NCI-H82 treated with DMSO at 0.1 percent for 48 hours (cell line): ENCODE data around the gene ARHGAP26.

Experiments
- DNase-seq: peaks from one replicate; lab custom pipeline; 2025; ENCODE audit not compliant: unreplicated experiment; lab: John Stamatoyannopoulos, UW

The ARHGAP26 gene, protein sequence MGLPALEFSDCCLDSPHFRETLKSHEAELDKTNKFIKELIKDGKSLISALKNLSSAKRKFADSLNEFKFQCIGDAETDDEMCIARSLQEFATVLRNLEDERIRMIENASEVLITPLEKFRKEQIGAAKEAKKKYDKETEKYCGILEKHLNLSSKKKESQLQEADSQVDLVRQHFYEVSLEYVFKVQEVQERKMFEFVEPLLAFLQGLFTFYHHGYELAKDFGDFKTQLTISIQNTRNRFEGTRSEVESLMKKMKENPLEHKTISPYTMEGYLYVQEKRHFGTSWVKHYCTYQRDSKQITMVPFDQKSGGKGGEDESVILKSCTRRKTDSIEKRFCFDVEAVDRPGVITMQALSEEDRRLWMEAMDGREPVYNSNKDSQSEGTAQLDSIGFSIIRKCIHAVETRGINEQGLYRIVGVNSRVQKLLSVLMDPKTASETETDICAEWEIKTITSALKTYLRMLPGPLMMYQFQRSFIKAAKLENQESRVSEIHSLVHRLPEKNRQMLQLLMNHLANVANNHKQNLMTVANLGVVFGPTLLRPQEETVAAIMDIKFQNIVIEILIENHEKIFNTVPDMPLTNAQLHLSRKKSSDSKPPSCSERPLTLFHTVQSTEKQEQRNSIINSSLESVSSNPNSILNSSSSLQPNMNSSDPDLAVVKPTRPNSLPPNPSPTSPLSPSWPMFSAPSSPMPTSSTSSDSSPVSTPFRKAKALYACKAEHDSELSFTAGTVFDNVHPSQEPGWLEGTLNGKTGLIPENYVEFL

DNA sequence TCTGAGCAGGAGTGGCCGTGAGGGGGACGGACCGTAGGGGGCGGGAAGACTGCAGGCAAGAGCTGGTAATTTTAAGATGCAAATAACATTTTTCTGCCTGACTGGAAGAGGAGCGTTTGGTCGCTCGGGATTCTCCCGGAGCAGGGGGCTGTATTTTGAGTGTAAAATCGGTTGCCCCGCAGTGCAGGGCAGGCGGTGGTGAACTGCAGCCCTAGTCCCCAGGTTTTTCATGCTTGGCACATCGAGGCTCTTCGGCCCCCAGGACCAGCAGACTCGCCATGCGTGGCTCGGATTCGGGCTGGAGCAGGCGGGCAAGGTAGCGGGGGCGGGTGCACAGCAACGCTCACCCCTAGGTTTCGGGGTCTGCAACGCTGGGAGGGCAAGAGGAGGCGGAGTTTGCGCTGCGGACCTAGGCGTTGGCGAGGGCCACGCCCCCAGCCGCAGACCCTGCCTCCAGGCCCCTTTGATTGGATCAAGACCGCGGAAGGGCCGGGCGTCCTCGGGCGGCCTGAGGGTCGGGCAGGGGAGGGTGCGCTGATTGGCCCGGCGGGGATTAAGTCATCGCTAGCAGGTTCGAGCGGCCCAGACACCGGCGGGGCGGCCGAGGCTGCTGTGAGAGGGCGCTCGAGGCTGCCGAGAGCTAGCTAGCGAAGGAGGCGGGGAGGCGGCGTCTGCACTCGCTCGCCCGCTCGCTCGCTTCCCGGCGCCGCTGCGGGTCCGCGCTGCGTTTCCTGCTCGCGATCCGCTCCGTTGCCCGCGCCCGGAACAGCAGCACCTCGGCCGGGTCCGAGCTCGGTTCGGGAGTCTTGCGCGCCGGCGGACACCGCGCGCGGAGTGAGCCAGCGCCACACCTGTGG is at the start of gene ARHGAP26:
ARHGAP26 (plus strand) TSS at position 585 of the 857 bp plus-strand sequence. CDS start 385 bp downstream, outside the sequence.
- peak; percentile 76 for DNase-seq

DNA sequence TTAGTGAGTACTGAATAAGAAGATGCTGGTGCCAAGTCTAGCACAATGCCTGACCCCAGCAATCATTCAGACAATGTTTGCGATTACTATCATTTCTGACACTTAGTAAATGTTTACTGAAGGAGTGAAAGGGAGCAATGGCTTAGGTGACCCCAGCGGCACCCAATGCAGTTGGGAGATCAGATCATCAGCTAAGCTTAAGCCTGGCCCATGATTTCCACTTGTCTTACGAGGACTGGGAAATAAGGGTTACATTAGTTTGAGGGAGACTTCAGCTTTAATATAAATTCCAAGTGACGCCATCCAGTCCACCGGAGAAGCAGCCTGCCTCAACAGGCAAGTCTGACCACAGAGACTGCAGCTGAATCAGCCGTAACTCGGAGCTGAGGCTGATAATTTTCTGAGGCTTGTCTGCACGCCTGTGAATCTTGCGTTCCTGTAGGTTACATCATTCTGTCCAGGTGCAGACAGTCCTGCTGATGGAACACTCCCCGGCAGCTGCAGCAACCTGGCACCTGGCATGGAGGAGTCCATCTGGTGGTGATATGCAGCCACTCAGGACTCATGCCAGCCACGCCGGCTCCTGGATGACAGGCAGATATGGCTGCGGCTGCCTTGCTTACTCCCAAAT is 49.4 kb upstream of the ARHGAP26 start:
- DNase-seq, result no peak

DNA sequence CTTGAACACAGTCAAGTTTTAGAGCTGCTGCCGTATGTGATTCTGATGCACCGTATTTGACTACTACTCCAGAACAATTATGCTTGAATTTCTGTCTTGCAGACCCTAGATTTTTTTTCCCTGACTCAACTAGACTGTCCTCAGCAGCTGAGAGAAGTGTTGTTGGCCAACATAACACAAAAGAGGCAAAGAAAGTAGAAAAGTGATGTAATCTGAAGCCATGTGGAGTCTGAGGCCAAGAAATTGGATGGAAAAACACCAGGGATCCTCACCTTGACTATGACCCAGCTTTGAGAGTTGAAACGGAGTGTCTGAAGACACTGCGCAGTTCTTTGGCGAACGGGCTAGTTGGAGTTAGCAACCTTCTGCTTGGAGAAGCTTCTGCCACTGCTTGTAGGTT is 48.0 kb upstream of the ARHGAP26 start:
- DNase-seq, result no peak

DNA sequence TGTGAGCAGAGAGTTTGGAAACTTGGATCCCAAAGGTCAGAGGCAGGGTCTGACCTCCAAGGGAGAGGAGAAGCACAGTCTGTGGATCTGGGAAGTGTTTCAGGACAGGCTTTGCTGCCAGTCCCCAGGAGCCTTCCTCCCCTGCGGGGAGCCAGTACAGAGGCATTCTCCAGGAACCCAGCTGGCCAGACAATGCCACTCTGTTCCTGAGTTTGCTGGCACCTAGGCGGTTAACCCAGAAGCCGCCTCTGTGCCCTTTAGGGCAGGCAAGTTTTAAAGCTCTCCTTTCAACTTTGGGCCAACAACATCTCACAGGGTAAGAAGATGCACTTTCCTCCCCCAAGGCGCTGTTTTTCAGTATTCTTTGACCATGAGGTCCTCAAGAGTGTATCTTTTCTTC is 47.3 kb upstream of the ARHGAP26 start:
- no peak for DNase-seq

DNA sequence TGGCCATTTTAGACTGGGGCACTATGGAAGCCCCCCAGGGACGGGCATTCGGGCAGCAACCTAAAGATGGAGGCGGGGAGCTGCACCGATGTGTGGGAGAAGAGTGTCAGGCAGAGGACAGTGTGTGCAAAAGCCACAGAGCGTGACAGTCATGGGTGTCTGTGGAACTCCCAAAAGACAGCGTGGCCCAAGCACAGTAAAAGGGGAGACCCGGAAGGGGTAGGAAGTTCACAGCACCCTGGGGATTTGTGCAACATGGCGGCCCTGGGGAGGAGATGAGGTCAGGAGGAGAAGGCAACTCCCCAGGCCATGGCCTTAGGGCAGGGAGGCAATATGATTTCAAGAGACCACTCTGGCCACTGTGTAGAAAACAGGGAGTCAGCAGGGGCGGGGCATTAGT is 45.4 kb upstream of the ARHGAP26 start:
- DNase-seq, result no peak

DNA sequence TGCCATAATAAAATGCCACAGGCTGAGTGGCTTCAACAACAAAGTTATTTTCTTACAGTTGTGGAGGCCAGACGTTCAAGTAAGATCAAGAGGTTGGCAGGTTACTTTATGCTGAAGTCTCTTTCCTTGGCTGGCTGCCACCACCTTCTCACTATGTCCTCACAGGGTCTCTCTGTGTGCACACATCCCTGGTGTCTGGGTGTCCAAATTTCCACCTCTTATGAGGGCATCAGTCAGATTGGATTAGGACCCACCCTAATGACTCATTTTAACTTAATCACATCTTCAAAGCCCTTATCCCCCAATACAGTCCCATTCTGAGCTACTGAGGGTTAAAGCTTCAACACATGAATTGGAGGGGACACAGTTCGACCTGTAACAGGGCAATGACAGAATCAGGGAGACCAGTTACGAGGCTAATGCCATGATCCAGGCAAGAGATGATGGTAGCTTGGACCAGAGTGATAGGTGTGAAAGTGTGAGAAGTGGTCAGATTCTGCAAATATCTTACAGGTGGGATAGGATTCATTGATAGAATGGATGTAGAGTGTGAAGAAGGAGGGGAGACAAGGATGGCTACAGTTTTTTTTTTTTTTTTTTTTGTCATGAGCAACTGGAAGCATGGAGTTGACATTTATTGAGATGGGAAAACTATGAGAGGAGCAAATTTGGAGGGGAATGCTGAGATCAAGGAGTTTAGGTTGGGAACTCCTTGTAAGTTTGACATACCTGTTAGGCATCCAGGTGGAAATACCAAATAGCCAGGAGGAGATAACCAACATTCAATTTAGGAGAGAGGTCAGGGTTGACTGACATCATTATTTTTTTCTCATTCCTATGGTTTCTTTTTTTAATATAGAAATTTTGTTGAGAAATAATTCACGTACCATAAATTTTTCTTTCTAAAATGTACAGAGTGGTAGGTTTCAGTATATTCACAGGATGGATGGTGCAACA is 44.7 kb upstream of the ARHGAP26 start:
- DNase-seq, result no peak

DNA sequence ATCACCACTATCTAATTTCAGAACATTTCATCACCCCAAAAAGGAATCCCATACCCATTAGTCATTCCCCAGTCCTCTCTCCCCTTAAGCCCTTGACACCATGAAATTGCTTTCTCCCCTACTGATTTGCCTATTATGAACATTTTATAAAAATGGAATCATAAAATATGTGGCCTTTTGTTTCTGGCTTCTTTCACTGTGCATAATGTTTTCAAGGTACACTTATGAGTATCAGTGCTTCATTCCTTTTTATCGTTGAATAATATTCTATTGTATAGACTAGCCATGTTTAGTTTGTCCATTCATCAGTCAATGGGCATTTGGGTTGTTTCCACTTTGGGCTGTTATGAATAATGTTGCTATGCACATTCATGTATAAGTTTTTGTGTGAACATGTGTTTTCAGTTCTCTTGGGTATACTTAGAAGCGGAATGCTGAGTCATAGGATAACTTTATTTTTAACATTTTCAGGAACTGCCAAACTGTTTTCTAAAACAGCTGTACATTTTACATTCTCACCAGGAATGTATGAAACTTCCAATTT is 43.9 kb upstream of the ARHGAP26 start:
- no peak for DNase-seq

DNA sequence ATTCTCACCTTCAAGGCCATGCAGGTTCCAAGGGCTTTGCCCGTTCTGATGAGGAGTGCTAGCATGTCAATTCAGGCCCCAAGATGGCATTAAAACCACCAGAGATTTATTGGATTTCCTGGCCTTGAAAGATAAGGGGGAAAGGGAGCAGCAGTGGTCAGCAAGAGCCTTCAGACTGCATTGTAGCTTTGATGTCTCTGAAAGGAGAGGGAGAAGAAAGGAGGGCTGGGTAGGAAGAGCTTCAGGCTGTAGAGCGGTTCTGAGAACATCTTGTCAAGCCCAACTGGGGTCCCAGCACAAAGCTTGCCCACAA is 42.5 kb upstream of the ARHGAP26 start:
- DNase-seq, result no peak

DNA sequence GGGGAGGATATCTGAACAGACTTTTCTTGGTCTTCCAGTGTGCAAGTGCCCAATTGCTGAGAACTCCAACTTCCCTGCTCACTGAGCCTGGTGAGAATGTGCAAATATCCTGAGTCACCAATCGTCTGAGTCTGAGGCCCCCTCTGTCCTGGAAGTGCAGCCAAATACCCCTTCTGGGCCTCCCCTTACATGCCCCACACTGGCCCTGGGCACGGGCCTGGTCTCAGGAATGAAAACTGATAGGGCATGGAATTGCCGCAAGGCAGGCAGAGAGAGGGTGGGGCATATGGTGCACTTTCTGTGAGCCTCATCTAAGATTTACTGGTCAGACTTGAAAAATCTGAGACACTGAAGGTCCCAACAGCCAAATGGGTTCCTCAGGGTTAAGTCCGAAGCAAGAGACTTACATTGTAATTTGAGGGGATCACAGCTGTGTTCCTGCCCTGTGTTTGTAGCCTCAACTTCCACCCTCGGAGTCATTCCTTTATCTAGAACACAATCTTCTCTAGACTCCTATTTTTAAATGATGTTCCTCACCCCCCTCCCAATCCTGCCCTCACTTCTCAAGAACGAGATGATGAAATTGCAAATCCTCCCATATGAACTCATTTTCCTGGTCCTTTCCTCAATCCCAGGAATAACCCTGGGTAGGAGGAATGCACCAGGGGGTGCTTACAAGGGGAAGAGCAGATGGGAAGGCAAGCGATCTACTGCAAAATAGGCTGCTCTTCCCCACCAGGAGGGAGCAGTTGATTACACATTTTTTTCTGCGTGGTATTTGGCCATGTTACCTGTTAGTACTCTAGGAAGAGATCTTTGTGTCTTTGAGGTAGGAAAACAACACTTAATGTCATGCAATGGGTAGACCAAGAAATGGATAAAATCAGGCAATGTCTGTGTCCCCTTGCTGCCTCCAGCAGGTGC is 34.6 kb upstream of the ARHGAP26 start:
- no peak for DNase-seq

DNA sequence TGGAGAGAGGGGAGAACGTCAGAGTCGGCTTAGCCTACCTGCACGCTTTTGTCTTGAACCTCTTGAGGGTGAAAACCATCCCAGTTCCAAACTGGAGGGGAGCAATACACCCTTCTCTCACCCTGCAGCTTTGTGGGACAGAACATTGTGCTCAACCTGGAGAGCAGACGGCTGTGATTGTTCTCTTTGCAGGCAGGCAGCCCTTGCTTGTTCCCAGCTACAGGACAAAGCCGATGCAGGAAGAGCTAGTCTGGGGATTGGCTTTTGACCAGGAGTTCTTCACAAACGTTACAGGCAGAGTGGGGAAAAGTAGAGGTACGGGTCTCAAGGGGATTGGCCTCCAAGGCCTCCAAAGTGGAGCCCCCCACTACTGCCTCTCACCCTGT is 33.9 kb upstream of the ARHGAP26 start:
- no peak for DNase-seq

DNA sequence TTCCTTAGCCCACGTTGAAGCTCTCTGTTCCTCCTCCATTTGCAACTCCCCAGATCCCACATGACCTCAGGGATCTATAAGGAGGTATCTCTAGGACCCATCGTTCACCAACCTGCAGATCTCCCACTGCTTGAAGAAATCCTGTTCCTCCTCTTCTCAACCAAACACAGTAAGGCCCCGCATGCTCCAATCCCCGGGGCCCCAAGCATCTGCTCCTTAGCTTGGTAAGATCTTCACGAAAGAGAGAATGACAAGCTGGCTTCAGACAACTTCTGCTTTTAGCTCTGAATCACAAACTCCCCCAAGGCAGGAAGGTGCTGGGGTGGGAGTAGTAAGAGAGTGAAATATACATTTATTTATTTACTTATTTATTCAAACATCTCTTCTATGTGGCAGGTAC is 33.0 kb upstream of the ARHGAP26 start:
- DNase-seq, result no peak

DNA sequence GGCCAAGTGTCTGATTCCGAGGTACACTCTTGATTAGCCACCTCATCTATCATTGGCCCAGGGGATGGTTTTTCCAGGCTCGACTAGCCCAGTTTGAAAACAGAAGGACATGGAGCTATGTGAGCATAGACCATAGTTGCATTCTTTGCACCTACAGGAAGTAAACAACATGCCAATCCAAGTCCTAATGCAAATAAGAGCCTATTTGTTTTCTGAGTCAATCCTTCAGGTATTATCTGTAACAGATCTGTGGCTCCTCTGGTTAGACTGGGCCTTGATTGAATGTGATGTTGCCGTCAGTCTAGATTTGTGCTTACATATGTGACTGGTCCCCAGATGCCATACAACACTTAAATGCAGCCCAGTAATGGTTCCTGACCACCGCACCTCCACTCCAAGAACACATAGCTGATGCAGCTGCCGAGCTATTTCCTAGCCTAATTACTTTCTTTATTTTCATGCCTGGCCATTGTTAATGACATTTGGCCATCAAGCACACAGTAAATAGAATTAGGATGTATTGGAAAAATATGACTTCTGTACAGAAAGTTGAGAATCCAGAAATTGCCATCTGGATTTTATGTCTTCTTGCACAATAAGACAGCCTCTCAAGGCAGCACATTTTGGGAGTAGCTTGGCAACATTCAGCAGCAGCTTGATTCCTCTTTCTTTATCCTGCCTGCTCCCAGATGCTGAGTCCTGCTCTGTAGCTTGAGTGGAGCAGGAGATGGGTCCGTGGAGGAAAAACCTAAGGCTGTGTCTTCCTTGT is 29.5 kb upstream of the ARHGAP26 start:
- no peak for DNase-seq

DNA sequence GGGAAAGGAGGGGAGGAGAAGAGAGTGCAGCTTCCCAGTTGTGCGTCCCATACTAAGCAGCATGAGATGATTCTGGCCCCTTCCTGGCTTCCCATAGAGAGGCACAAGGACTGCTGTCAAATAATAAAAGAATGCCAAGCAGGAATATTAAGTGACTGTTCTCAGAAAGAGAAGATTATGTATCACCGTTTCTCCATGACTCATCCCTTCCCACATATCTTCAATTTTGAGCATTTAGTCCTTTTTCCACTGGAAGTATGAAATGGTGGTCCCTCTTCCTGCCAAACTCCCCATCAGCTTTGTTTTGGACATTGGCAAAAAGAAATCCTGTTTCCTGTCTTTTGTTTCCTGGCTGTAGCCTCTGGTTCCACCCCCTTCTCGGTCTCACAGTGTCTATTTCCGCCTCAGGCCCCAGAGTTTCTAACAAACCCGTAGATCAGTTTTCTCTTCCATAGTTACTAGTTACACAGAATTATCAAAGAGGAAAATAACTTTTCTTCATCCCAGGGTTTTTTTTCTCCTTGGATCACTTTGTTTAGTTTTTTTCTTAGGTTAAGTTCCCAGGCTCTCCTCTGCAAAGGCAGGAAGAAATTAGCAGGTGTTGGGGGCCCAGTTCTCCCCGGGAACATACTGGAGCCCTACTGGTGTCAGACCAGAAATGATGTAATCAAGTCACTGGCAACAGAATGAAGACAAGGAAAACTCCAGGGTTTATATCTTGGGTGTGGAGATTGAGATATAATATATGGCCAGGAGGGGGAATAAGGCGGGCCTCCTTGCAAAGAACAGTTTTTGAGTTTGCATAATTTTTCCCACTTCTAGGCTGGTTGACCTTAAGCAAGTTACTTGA is 26.4 kb upstream of the ARHGAP26 start:
- no peak for DNase-seq

DNA sequence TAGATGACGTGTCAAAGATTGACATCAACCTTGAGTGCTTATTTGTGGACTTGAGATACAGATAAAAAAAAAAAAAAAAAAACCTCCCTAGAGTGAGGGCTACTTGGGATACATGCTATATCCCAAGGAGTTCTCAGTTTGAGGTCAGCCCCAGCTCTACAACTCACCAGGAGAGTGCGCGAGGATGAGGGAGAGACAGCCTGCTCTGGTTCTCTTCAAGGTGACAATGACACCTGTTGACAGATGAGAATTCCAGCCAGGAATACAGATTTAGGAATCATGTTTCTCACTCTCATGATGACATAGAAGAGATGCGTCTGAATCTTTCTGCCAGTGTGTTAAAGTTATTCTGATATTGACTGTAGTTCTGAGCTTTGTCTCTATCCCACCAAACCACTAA is 24.9 kb upstream of the ARHGAP26 start:
- no peak for DNase-seq

DNA sequence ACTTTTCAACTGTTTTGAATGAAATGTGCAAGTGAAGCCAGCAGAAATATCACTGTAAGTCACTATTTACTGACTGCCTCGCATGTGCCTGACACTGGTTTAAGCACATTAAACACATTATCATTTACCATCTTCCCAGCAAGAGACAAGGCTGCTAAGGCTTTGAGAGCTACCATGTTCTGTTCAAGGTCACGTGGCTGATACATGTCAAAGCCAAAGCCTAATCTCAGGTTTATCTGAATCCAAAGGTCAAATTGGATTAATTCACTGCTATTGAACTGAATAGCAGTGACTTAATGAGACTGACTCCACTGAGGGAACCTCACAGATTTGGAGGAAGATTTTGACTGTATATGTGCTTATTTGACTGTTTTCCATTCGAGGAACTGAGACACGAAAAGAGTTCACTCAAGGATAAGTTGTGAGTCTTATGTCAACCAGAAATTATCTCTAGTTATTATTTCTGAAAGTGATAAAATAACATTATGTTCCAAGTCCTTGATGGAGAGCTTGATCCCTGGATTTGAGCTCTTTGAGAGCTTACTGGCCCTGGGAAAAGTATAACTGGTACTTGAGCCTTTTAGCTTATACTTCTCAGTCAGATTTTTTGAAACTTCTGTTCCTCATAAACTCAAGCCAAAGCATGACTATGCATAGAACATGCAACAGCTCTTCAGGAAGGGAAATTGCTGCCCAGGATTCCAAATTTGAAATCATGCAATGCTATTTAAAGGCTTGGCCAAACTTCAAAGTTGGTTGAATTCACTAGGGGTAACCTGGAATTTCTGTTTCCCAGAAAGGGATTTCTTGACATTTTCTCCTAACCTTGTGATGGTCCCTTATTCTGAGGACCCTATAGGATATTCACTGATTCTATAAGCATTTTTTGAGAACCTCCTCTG is 23.4 kb upstream of the ARHGAP26 start:
- peak; percentile 74 for DNase-seq

DNA sequence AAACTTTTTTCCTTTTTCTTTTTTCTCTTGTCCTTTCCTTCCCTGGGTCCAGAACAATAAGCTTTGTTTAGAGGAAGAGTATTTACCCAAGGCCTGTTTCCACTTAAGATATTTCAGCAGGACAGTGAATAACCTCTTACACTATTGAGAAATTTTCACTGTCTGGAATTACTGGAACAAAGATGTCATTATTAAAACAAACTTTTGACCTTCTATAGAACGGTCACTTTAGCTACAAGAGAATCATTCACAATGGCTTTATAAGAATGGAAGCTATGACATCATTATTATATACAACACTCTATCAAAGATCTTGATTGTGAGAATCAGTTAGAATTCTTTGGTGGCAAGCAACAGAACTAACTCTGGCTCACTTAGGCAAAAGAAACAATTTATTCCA is 22.0 kb upstream of the ARHGAP26 start:
- no peak for DNase-seq
